IMR-90 (cell line): ENCODE measurements around the gene IL2RA. TPM values are rescaled to one million over a fixed set of nuclear protein-coding genes. Genes with fewer than 3 reads are reported as not detected.

Experiments
- ATAC-seq: fragments of 200-7000 bp; cut with Tn5 transposase; 2 replicates; pipeline ENCODE4 v1.9.1; 2020; ENCODE audit warnings: low read depth, mild to moderate bottlenecking, moderate library complexity
- BruUV-seq: library from RNA; stranded (reverse); fragments of 400-500 nt; replicated peaks from 2 replicates; lab custom pipeline; 2021; lab: Mats Ljungman, UMichigan
- CTCF ChIA-PET: fragments of 300-600 bp; formaldehyde crosslinking; extraction: SDS; loops from one replicate; lab custom pipeline; 2021; ENCODE audit warnings: antibody characterized with exemption; lab: Yijun Ruan, JAX
- POLR2A ChIA-PET: fragments of 300-600 bp; sonication (Branson Sonifier 250); formaldehyde crosslinking; loops from one replicate; lab custom pipeline; 2022; ENCODE audit warnings: antibody characterized with exemption; ENCODE audit not compliant: unreplicated experiment; lab: Charles Lee
- DNase-seq: peaks from one replicate; pipeline ENCODE4 v3.0.0; 2013
- H2AFZ ChIP-seq: replicated peaks from 2 replicates; pipeline ENCODE3; 2013; ENCODE audit warnings: low read length, mild to moderate bottlenecking; ENCODE audit not compliant: poor library complexity
- H2AK5ac ChIP-seq: 2 replicates; pipeline ENCODE4 v1.6.1; 2013; ENCODE audit warnings: low read depth, low read length, inconsistent platforms
- H2AK9ac ChIP-seq: replicated peaks from 2 replicates; pipeline ENCODE3; 2013; ENCODE audit warnings: mild to moderate bottlenecking, low read depth, low read length, moderate library complexity; ENCODE audit not compliant: poor library complexity
- H2BK120ac ChIP-seq: 2 replicates; pipeline ENCODE4 v1.6.1; 2013; ENCODE audit warnings: low read depth, low read length, inconsistent platforms
- H2BK15ac ChIP-seq: 3 replicates; pipeline ENCODE4 v1.6.1; 2013; ENCODE audit warnings: low read depth, low read length, inconsistent platforms
- H2BK20ac ChIP-seq: 2 replicates; pipeline ENCODE4 v1.6.1; 2013; ENCODE audit warnings: low read depth, mild to moderate bottlenecking, inconsistent platforms, low read length, moderate library complexity
- H2BK5ac ChIP-seq: 2 replicates; pipeline ENCODE4 v1.6.1; 2013; ENCODE audit warnings: mild to moderate bottlenecking, low read depth, low read length, inconsistent platforms; ENCODE audit not compliant: poor library complexity, severe bottlenecking
- H3K14ac ChIP-seq: replicated peaks from 2 replicates; pipeline ENCODE4 v1.6.1; 2013; ENCODE audit warnings: low read depth, low read length, inconsistent platforms
- H3K18ac ChIP-seq: 2 replicates; pipeline ENCODE4 v1.6.1; 2013; ENCODE audit warnings: low read depth, low read length, control low read depth
- H3K23ac ChIP-seq: 2 replicates; pipeline ENCODE4 v1.6.1; 2013; ENCODE audit warnings: low read depth, low read length, inconsistent platforms
- H3K27ac ChIP-seq: 2 replicates; pipeline ENCODE4 v1.5.1; 2013; ENCODE audit warnings: mild to moderate bottlenecking, control low read depth, low read length; ENCODE audit not compliant: insufficient read depth
- H3K27me3 ChIP-seq: 2 replicates; pipeline ENCODE4 v1.6.1; 2013; ENCODE audit warnings: low read length; ENCODE audit not compliant: control insufficient read depth, insufficient read depth
- H3K36me3 ChIP-seq: 2 replicates; pipeline ENCODE4 v1.6.1; 2013; ENCODE audit warnings: low read length, mixed read lengths; ENCODE audit not compliant: control insufficient read depth, insufficient read depth
- H3K4ac ChIP-seq: 2 replicates; pipeline ENCODE4 v1.6.1; 2013; ENCODE audit warnings: low read depth, low read length, inconsistent platforms
- H3K4me1 ChIP-seq: 2 replicates; pipeline ENCODE4 v1.6.1; 2013; ENCODE audit warnings: low read length, mixed read lengths; ENCODE audit not compliant: control insufficient read depth, insufficient read depth
- H3K4me2 ChIP-seq: 2 replicates; pipeline ENCODE4 v1.6.1; 2013; ENCODE audit warnings: low read depth, mild to moderate bottlenecking, control low read depth, low read length, moderate library complexity
- H3K4me3 ChIP-seq: 2 replicates; pipeline ENCODE4 v1.5.1; 2013; ENCODE audit warnings: low read depth, mild to moderate bottlenecking, control low read depth, low read length, moderate library complexity; ENCODE audit not compliant: insufficient read depth
- H3K56ac ChIP-seq: 2 replicates; pipeline ENCODE4 v1.6.1; 2013; ENCODE audit warnings: low read length, inconsistent platforms; ENCODE audit not compliant: insufficient read depth; ENCODE audit errors: extremely low read depth
- H3K79me1 ChIP-seq, 2 experiments: 2 replicates each; pipeline ENCODE4 v1.6.1; 2013; ENCODE audit warnings: low read length in 2 of 2, inconsistent platforms in 1 of 2, low read depth in 1 of 2
- H3K9ac ChIP-seq: 2 replicates; pipeline ENCODE4 v1.6.1; 2013; ENCODE audit warnings: low read depth, low read length, control low read depth
- H3K9me1 ChIP-seq: 2 replicates; pipeline ENCODE4 v1.6.1; 2013; ENCODE audit warnings: low read length, inconsistent platforms; ENCODE audit not compliant: insufficient read depth
- H3K9me3 ChIP-seq: 2 replicates; pipeline ENCODE4 v1.6.1; 2013; ENCODE audit warnings: low read length; ENCODE audit not compliant: control insufficient read depth, insufficient read depth
- H4K20me1 ChIP-seq: 2 replicates; pipeline ENCODE4 v1.6.1; 2013; ENCODE audit warnings: low read length, inconsistent platforms; ENCODE audit not compliant: insufficient read depth
- H4K5ac ChIP-seq: 2 replicates; pipeline ENCODE4 v1.6.1; 2013; ENCODE audit warnings: mild to moderate bottlenecking, low read depth, low read length, control low read depth
- H4K8ac ChIP-seq, 2 experiments: 2 replicates each; pipeline ENCODE4 v1.6.1; 2013; ENCODE audit warnings: low read depth in 2 of 2, low read length in 2 of 2, control low read depth in 1 of 2, inconsistent platforms in 1 of 2
- H4K91ac ChIP-seq: 2 replicates; pipeline ENCODE4 v1.6.1; 2013; ENCODE audit warnings: low read depth, low read length, inconsistent platforms; ENCODE audit not compliant: insufficient read depth
- BHLHE40 ChIP-seq: fragments of 150-350 bp; IDR thresholded peaks from 2 replicates; pipeline ENCODE4 v1.6.1; 2016; ENCODE audit warnings: mild to moderate bottlenecking, low read depth, low read length
- CEBPB ChIP-seq: IDR thresholded peaks from 2 replicates; pipeline ENCODE4 v1.6.1; 2012; ENCODE audit warnings: low read depth, low read length, improper control_type of control experiment
- CTCF ChIP-seq: conservative IDR thresholded peaks from 2 replicates; pipeline ENCODE4 v1.5.1; 2012; ENCODE audit warnings: mild to moderate bottlenecking, low read depth, low read length, improper control_type of control experiment
- MAZ ChIP-seq: IDR thresholded peaks from 2 replicates; pipeline ENCODE4 v1.6.1; 2012; ENCODE audit warnings: low read depth, mild to moderate bottlenecking, low read length, improper control_type of control experiment, moderate library complexity, borderline replicate concordance
- RCOR1 ChIP-seq: IDR thresholded peaks from 2 replicates; pipeline ENCODE4 v1.6.1; 2012; ENCODE audit warnings: mild to moderate bottlenecking, low read length, improper control_type of control experiment; ENCODE audit not compliant: insufficient replicate concordance
- RFX5 ChIP-seq: IDR thresholded peaks from 2 replicates; pipeline ENCODE4 v1.8.0; 2012; ENCODE audit warnings: low read depth, mild to moderate bottlenecking, low read length, moderate library complexity
- USF2 ChIP-seq: fragments of 150-350 bp; IDR thresholded peaks from 2 replicates; pipeline ENCODE4 v1.6.1; 2017; ENCODE audit warnings: mild to moderate bottlenecking, antibody characterized with exemption, low read length, low read depth
- WGBS, 2 experiments: methylation state at CpG; one replicate each; pipeline versions ENCODE4 v1.1.5 to v1.1.7; 2013; ENCODE audit warnings: missing lambda C conversion rate in 2 of 2; ENCODE audit not compliant: insufficient read length in 1 of 2; ENCODE audit errors: extremely low coverage in 2 of 2; 5-methylcytosine and 5-hydroxymethylcytosine counted together
- dilution Hi-C: fragments of 300-500 bp; cut with HindIII; formaldehyde crosslinking; loops from one replicate; pipeline ENCODE4 v1.14.3; 2018; ENCODE audit warnings: low sequenced_read_pairs; ENCODE audit not compliant: unreplicated experiment
- in situ Hi-C: fragments of 300-500 bp; cut with MboI; formaldehyde crosslinking; loops from 3 replicates; pipeline ENCODE4 v1.14.3; 2019; ENCODE audit warnings: low sequenced_read_pairs, inconsistent platforms, mixed read lengths
- intact Hi-C: fragments of 100-400 bp; cut with micrococcal nuclease; formaldehyde crosslinking; loops from 2 replicates; pipeline ENCODE4 v1.10.0; 2022
- polyA plus RNA-seq, 3 experiments: library from polyadenylated mRNA; depleted of rRNA; stranded (reverse); fragments of >200 nt; gene quantifications; 2 replicates each; pipeline ENCODE4 v1.2.3, GENCODE V29; 2012; ENCODE audit warnings: low replicate concordance in 1 of 3
- total RNA-seq: library from RNA; depleted of rRNA; stranded (reverse); fragments of >200 nt; gene quantifications from 2 replicates; pipeline ENCODE4 v1.2.3, GENCODE V29; 2012

Gene IL2RA
- total and polyA plus RNA-seq, 2 of the 4 experiments (the other 2 are of a cell fraction): not detected

- H4K8ac ChIP-seq: no peak overlapping the region
- ATAC-seq: no peak
Observed at GRCh38 chr10:6045314-6045848, 16.8 kb downstream of the IL2RA start.

More at GRCh38 chr10:6045314-6045848, 16.8 kb downstream of the IL2RA start:
- ChIA-PET POLR2A (no interaction called here), CTCF (no interaction called here)
- no peak overlapping the region for H3K56ac ChIP-seq
- H2BK120ac ChIP-seq: no peak overlapping the region
- H4K5ac ChIP-seq: no peak overlapping the region
- no peaks in the 10 kb centered on the region for H3K36me3 ChIP-seq
- no TSS peak for BruUV-seq
- no peak overlapping the region for H3K4ac ChIP-seq
- no peak overlapping the region for H3K4me3 ChIP-seq
- no peak overlapping the region for H2AK9ac ChIP-seq
- H3K9me1 ChIP-seq: no peaks in the 10 kb centered on the region
- H3K18ac ChIP-seq: no peak overlapping the region
- no peaks in the 10 kb centered on the region; the same call in 1 of the 2 replicates for H3K9me3 ChIP-seq
- H3K27me3 ChIP-seq: peaks cover 48% of the 10 kb centered on the region
- no CpG with 5 or more reads among the region's 8 CpGs for WGBS, 2 experiments
- no peak overlapping the region for H3K27ac ChIP-seq
- no peak overlapping the region for H4K91ac ChIP-seq
- H3K4me2 ChIP-seq: no peak overlapping the region
- H3K23ac ChIP-seq: no peak overlapping the region
- H2BK20ac ChIP-seq: no peak overlapping the region
- dilution Hi-C loops: no loop called here
- intact Hi-C loops: no loop called here
- H3K4me1 ChIP-seq: no peaks in the 10 kb centered on the region
- no peak overlapping the region for H2BK5ac ChIP-seq
- H2AK5ac ChIP-seq: no peak overlapping the region
- H4K20me1 ChIP-seq: no peaks in the 10 kb centered on the region
- no peak overlapping the region for H3K14ac ChIP-seq
- no peak for TF ChIP-seq USF2
- no peak for TF ChIP-seq MAZ
- no peak for TF ChIP-seq RCOR1
- TF ChIP-seq CEBPB: no peak
- no peak for TF ChIP-seq CTCF
- no peak for TF ChIP-seq BHLHE40
- no peak for TF ChIP-seq RFX5
- H2BK15ac ChIP-seq: no peak overlapping the region
- no peak overlapping the region for H2AFZ ChIP-seq
- H3K9ac ChIP-seq: no peak overlapping the region
- DNase-seq: no peak
- in situ Hi-C loops: no loop called here
- no peaks in the 10 kb centered on the region for H3K79me1 ChIP-seq
